ENCODE measurements around the gene CHST9. TPM values are rescaled to one million over a fixed set of nuclear protein-coding genes. Genes with fewer than 3 reads are reported as not detected.

Gene CHST9
- total and polyA plus RNA-seq, 2 of the 4 experiments (the other 2 are of a cell fraction), result not detected

- 89% methylated on average over 3 of the region's 4 CpGs; no CpG with 5 or more reads in 1 of the 2 experiments for WGBS, 2 experiments (ENCODE audit: extremely low coverage in 2 of 2, insufficient read length in 1 of 2)
- in situ Hi-C loops (cut with MboI; ENCODE audit: low sequenced_read_pairs) (no loop called here), dilution Hi-C loops (cut with HindIII; ENCODE audit: low sequenced_read_pairs, unreplicated experiment) (no loop called here), intact Hi-C loops (cut with micrococcal nuclease) (no loop called here)
- H3K27ac ChIP-seq (ENCODE audit: insufficient read depth, low read length), result no peak overlapping the region
- H2AK5ac ChIP-seq (ENCODE audit: low read depth, low read length), result no peak overlapping the region
- no peaks in the 10 kb centered on the region for H3K27me3 ChIP-seq (ENCODE audit: control insufficient read depth, insufficient read depth, low read length)
- no peak overlapping the region for H2BK5ac ChIP-seq (ENCODE audit: low read depth, low read length, poor library complexity, severe bottlenecking)
- H3K56ac ChIP-seq (ENCODE audit: extremely low read depth, insufficient read depth, low read length), result no peak overlapping the region
- H2AFZ ChIP-seq (replicated peaks; ENCODE audit: low read length, poor library complexity), result no peak overlapping the region
- ATAC-seq (ENCODE audit: low read depth), result no peak
- H3K4me2 ChIP-seq (ENCODE audit: low read depth, low read length), result no peak overlapping the region
- H3K4me3 ChIP-seq (ENCODE audit: insufficient read depth, low read depth, low read length), result no peak overlapping the region
- H2BK20ac ChIP-seq (ENCODE audit: low read depth, low read length), result no peak overlapping the region
- ChIA-PET CTCF (no interaction called here), POLR2A (ENCODE audit: unreplicated experiment) (no interaction called here)
- H3K79me1 ChIP-seq (ENCODE audit: low read depth in 1 of 2, low read length in 2 of 2), result no peaks in the 10 kb centered on the region
- H4K91ac ChIP-seq (ENCODE audit: insufficient read depth, low read depth, low read length), result no peak overlapping the region
- no peak overlapping the region for H3K18ac ChIP-seq (ENCODE audit: low read depth, low read length)
- H4K8ac ChIP-seq (ENCODE audit: low read depth in 2 of 2, low read length in 2 of 2), result no peak overlapping the region
- H4K5ac ChIP-seq (ENCODE audit: low read depth, low read length), result no peak overlapping the region
- TF ChIP-seq RCOR1 (IDR thresholded peaks at IDR 0.05; ENCODE audit: insufficient replicate concordance, low read length) (no peak), FOS (IDR thresholded peaks at IDR 0.05; ENCODE audit: low read depth, low read length) (no peak), ELK1 (IDR thresholded peaks at IDR 0.05; ENCODE audit: borderline replicate concordance, low read depth, low read length) (no peak), MAZ (IDR thresholded peaks at IDR 0.05; ENCODE audit: borderline replicate concordance, low read depth, low read length) (no peak), RFX5 (IDR thresholded peaks at IDR 0.05; ENCODE audit: low read depth, low read length) (no peak), POLR2A (IDR thresholded peaks at IDR 0.05; ENCODE audit: low read depth, low read length) (no peak), SMC3 (IDR thresholded peaks at IDR 0.05; ENCODE audit: low read depth, low read length) (no peak), MAFK (IDR thresholded peaks at IDR 0.05; ENCODE audit: low read depth, low read length) (no peak), USF2 (IDR thresholded peaks at IDR 0.05; ENCODE audit: low read depth, low read length) (no peak), BHLHE40 (IDR thresholded peaks at IDR 0.05; ENCODE audit: low read depth, low read length) (no peak), MXI1 (IDR thresholded peaks at IDR 0.05; ENCODE audit: borderline replicate concordance, low read depth, low read length) (no peak), CEBPB (IDR thresholded peaks at IDR 0.05; ENCODE audit: low read depth, low read length) (no peak), RAD21 (IDR thresholded peaks at IDR 0.05; ENCODE audit: low read length) (no peak), CHD1 (IDR thresholded peaks at IDR 0.05; ENCODE audit: low read depth, low read length) (no peak), NFE2L2 (IDR thresholded peaks at IDR 0.05; ENCODE audit: low read depth, low read length) (no peak), CTCF (conservative IDR thresholded peaks at IDR 0.05; ENCODE audit: low read depth, low read length) (no peak)
- no peaks in the 10 kb centered on the region for H3K36me3 ChIP-seq (ENCODE audit: control insufficient read depth, insufficient read depth, low read length)
- H3K9me1 ChIP-seq (ENCODE audit: insufficient read depth, low read length), result no peaks in the 10 kb centered on the region
- no peak overlapping the region for H3K23ac ChIP-seq (ENCODE audit: low read depth, low read length)
- no peak overlapping the region for H3K14ac ChIP-seq (replicated peaks; ENCODE audit: low read depth, low read length)
- BruUV-seq (replicated peaks), result no TSS peak
- no peaks in the 10 kb centered on the region for H3K4me1 ChIP-seq (ENCODE audit: control insufficient read depth, insufficient read depth, low read length)
- H4K20me1 ChIP-seq (ENCODE audit: insufficient read depth, low read length), result no peaks in the 10 kb centered on the region
- H2AK9ac ChIP-seq (replicated peaks; ENCODE audit: low read depth, low read length, poor library complexity), result no peak overlapping the region
- DNase-seq, result no peak
- no peak overlapping the region for H2BK120ac ChIP-seq (ENCODE audit: low read depth, low read length)
- no peak overlapping the region for H3K4ac ChIP-seq (ENCODE audit: low read depth, low read length)
- no peaks in the 10 kb centered on the region for H3K9me3 ChIP-seq (ENCODE audit: control insufficient read depth, insufficient read depth, low read length)
- H3K9ac ChIP-seq (ENCODE audit: low read depth, low read length), result no peak overlapping the region
- H2BK15ac ChIP-seq (ENCODE audit: low read depth, low read length), result no peak overlapping the region
These were observed 317.6 kb downstream of the CHST9 start for GRCh38 chr18:26867471-26867870.

Data from IMR-90 (cell line).